K562 (cell line): Measurements from ENCODE around the gene SH2B2. TPM values are rescaled to one million over a fixed set of nuclear protein-coding genes. Genes with fewer than 3 reads are reported as not detected.

Experiments used
- FOS ChIP-seq: IDR thresholded peaks from 3 replicates; pipeline ENCODE4 v1.6.1; 2011; ENCODE audit not compliant: insufficient read length; ENCODE audit errors: extremely low read depth
- GATAD2A ChIP-seq: fragments of 450-650 bp; IDR thresholded peaks from 2 replicates; pipeline ENCODE4 v1.6.1; 2017
- HMG20B ChIP-seq: fragments of 250-450 bp; sonication (Bioruptor Pico); IDR thresholded peaks from 2 replicates; pipeline ENCODE4 v1.5.0; 2021; ENCODE audit warnings: mild to moderate bottlenecking
- HMGN3 ChIP-seq: IDR thresholded peaks from 2 replicates; pipeline ENCODE4 v1.6.1; 2011; ENCODE audit warnings: borderline replicate concordance, low read depth, mild to moderate bottlenecking, mixed read lengths, low read length; ENCODE audit not compliant: insufficient read length; ENCODE audit errors: extremely low read depth
- MAZ ChIP-seq, 2 experiments: fragments of 450-650 bp in 1 of 2; sonication (generic) in 1 of 2; formaldehyde crosslinking; IDR thresholded peaks in 1 of 2; conservative IDR thresholded peaks in 1 of 2; 2 replicates each; pipeline versions ENCODE4 v1.4.0 to v1.5.0; 2020; ENCODE audit warnings: mild to moderate bottlenecking in 1 of 2, missing genetic modification reagents in 1 of 2
- PBX2 ChIP-seq, 2 experiments: IDR thresholded peaks in 1 of 2; conservative IDR thresholded peaks in 1 of 2; 2 replicates each; pipeline ENCODE4 v1.6.1; 2016; ENCODE audit warnings: low read depth in 2 of 2, mild to moderate bottlenecking in 1 of 2, missing compliant biosample characterization in 1 of 2, missing genetic modification characterization in 1 of 2, moderate library complexity in 1 of 2
- THAP7 ChIP-seq: fragments of 250-450 bp; sonication (Bioruptor Pico); IDR thresholded peaks from 2 replicates; pipeline ENCODE4 v1.5.0; 2021
- ZBTB49 ChIP-seq: sonication (generic); formaldehyde crosslinking; IDR thresholded peaks from 2 replicates; pipeline ENCODE4 v1.8.0; 2022; ENCODE audit warnings: missing genetic modification reagents, mild to moderate bottlenecking, borderline replicate concordance
- ZNF124 ChIP-seq: sonication (generic); formaldehyde crosslinking; IDR thresholded peaks from 2 replicates; pipeline ENCODE4 v1.8.1; 2022; ENCODE audit warnings: missing genetic modification reagents
- ZNF407 ChIP-seq: fragments of 450-650 bp; IDR thresholded peaks from 2 replicates; pipeline ENCODE4 v1.6.1; 2016; ENCODE audit warnings: low read depth
- ZNF551 ChIP-seq: fragments of 250-450 bp; sonication (Bioruptor Pico); IDR thresholded peaks from 2 replicates; pipeline ENCODE4 v1.5.0; 2021; ENCODE audit warnings: mild to moderate bottlenecking, moderate library complexity
- polyA plus RNA-seq, 8 experiments: library from polyadenylated mRNA; depleted of rRNA in 4 of 8; stranded (reverse) in 5 of 8; unstranded in 3 of 8; fragments of >200 nt; fragmentation: Nextera tagmentation in 2 of 8; fragmentation: Illumina TruSeq in 1 of 8; extraction: Ambion mirVana in 2 of 8; extraction: Trizol in 1 of 8; gene quantifications; 2 replicates each; pipeline versions ENCODE4 v1.2.1 to v1.2.3, GENCODE V29; 2011 to 2014; ENCODE audit warnings: inconsistent platforms in 1 of 8, missing spikeins in 1 of 8
- total RNA-seq, 7 experiments: library from RNA; depleted of rRNA in 6 of 7; stranded (reverse); fragments of >200 nt in 6 of 7; fragmentation: Illumina TruSeq in 2 of 7; extraction: Trizol in 2 of 7; gene quantifications; 2 replicates each; pipeline versions ENCODE4 v1.2.1 to v1.2.3, GENCODE V29; 2011 to 2021; ENCODE audit warnings: low replicate concordance in 1 of 7

Gene SH2B2
- total and polyA plus RNA-seq, 9 of the 15 experiments (the other 6 are each of a cell fraction or from before 2014, with no cell fraction given): 0.03 to 0.89 (median 0.07) TPM; not detected in 4

DNA sequence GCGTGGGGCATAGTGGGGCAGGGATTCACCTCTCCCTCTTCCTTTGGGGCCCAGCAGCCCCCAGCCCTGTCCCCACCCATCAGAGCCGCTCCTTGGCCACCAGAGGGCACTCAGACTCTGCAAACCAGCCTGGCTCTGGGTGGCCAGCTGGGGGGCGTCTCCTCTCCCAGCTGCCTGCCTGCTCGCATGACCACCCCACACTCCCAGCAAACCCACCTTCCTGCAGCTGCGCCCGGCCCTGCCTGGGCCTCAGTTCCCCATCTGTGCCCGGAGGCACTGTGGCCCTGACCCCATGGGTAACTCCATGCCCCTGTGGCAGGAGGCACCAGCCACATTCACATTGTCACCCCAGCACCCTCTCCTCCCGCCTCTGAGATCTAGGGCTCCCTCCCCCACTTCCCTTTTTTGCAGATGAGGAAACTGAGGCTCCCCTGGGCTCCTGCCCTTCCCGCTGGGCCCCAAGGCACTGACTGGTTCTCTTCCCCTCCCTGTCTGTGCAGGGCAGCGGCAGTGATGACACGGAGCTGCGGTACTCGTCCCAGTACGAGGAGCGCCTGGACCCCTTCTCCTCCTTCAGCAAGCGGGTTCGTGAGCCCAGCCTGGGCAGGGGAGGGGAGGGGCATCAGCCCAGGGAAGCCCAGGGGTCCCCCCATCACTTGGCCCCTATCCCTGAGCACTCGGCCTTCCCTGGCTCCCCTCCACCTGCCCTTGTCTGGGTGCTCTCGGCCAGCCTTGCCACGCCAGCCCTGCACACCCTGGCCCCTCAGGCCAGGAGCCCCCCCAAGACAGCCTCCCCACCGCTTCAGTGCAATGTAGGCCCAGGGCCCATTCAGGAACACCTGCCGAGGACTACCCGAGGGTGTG is 6.9 kb upstream of the SH2B2 start (continued):
- TF ChIP-seq PBX2 (CRISPR knock-in tag; IDR thresholded peaks at IDR 0.05; ENCODE audit: low read depth): no peak
- TF ChIP-seq PBX2 (tag; conservative IDR thresholded peaks at IDR 0.05; ENCODE audit: low read depth): no peak
- no peak for TF ChIP-seq HMG20B (CRISPR knock-in tag)
- TF ChIP-seq THAP7 (CRISPR knock-in tag): no peak
- no peak for TF ChIP-seq HMGN3
- TF ChIP-seq GATAD2A: no peak
- no peak for TF ChIP-seq ZNF551 (CRISPR knock-in tag)
- no peak for TF ChIP-seq ZBTB49 (CRISPR knock-in tag)
- no peak for TF ChIP-seq ZNF124 (CRISPR knock-in tag)
- TF ChIP-seq FOS: no peak
- TF ChIP-seq MAZ (CRISPR knock-in tag; conservative IDR thresholded peaks at IDR 0.05 in 1 of 2, IDR thresholded peaks at IDR 0.05 in 1 of 2): peak; percentile 79 to 81; a peak in 3 of 4 replicates
- TF ChIP-seq ZNF407: no peak
